NCI-H226 (cell line): ENCODE measurements around the gene NCS1.

Experiments used
- DNase-seq: peaks from one replicate; pipeline ENCODE4 v3.0.0-alpha.2; 2015

Gene NCS1

DNA sequence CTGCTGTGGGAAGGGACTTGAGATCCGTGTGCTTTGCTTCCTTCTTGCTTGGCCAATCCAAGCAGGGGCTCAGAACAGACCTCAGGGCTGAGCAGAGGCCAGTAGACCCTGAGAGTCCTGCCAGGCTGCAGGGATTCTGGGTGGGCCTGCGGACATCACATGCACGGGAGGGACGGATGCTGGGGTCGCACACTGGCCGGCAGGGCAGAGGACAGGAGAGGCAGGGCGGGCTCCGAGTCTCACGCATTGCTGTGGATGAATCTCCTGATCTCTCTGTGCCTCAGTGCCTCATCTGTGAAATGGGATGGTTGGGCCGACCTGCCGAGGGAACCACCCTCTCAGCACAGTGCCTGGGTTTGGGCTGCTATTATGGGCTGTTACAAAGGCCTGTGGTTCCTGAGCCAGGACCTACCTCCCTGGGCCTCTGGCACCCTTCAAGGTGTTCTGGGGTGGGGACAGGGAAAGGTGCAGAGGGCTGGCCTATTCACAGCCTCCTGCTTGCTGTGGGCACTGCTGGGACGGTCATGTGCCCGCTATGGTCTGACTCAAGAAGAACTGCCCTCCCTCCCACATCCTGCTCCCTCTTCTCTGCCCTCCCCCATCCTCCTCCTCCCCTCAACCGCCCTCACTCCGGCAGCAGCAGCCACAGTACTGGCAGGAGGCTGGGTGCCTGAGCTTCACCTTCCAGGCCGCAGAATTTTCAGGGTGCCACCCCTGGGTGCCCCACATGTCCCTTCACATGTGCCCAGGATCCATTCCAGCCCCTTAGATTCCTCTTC lies 43.3 kb downstream of the NCS1 start:
- peak; percentile 78 for DNase-seq

DNA sequence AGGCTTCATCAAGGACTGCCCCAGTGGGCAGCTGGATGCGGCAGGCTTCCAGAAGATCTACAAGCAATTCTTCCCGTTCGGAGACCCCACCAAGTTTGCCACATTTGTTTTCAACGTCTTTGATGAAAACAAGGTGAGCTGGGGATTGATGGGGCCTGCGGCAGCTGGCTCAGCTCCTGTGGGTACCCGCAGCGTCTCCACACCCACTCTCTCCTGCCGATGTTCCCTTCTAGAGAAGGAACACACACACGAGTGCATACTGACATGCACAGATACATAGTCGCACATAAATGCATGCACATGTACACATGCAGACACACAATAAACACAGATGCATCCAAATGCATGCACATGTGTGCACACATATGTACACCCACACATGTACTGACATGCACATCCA lies 45.6 kb downstream of the NCS1 start:
- DNase-seq = no peak

DNA sequence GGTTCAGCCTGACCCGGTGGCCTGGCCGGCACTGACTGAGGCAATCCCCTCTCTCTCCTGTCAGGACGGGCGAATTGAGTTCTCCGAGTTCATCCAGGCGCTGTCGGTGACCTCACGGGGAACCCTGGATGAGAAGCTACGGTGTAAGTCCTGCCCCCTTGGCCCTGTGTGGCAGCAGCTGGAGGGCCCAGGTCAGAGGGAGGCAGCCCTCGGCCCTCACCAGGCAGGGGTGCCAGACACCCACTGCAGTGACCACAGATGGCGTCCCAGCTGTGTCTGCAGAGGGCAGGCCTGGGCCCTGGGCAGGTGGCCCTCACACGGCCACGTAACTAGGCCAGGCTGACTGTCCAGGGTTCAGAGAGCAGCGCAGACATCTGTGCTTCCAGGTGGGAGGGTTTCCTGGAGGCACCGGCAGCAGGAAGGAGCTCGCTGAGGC lies 47.5 kb downstream of the NCS1 start:
- DNase-seq = no peak

DNA sequence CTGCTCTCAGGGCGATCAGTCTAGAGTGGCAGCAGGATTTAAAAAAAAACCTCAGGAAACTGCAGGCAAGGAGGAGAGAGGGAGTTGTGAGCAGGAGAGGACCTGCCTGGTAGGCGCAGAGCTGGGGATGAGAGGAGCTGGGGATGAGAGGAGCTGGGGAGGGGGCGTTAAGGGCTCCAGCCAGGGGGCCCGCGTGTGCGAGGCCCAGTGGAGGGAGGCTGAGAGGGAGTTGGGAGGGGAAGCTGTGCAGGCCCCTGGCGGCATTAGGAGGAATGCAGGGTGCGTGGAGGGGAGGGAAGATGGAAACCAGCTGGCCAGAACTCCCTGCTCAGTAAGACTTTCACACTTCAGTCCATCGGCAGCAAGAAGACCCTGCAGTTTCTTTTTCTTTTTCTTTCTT lies 48.1 kb downstream of the NCS1 start:
- no peak for DNase-seq

DNA sequence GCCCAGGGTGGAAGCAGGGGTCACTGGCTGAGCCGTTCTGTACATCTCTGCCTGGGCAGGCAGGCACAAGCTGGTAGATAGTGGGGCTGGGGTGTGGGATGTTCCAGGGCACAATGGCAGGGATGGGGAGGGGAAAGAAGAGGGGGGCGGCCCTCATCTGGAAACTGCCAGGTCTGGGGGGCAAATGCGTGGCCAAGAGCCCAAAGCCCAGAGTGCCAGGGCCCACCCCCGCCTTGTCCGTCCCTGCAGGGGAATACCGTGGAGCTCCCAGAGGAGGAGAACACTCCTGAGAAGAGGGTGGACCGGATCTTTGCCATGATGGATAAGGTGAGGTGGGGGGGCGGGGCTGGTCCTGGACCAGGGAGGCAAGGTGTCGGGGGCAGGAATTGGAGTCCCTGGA lies 50.6 kb downstream of the NCS1 start:
- no peak for DNase-seq

- no peak for DNase-seq
These were observed 52.9 kb downstream of the NCS1 start for GRCh38 chr9:130225071-130225470.

GRCh38 chr9:130225586-130225985 lies 53.4 kb downstream of the NCS1 start:
- DNase-seq = no peak

DNA sequence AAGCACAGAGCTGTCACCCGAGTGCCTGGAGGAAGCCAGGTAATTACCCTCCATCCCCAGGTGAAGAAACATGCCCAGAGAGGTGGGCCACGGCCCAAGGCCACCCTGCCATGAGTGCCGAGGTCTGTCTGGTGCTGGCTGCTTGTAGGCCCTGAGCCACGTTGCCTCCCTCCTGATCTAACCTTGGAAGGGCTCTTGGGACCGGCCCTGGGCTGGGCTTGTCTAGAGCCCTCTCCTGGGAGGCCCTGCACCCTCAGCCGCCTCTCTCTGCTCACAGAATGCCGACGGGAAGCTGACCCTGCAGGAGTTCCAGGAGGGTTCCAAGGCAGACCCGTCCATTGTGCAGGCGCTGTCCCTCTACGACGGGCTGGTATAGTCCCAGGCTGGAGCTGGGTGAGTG lies 53.9 kb downstream of the NCS1 start:
- DNase-seq = no peak

DNA sequence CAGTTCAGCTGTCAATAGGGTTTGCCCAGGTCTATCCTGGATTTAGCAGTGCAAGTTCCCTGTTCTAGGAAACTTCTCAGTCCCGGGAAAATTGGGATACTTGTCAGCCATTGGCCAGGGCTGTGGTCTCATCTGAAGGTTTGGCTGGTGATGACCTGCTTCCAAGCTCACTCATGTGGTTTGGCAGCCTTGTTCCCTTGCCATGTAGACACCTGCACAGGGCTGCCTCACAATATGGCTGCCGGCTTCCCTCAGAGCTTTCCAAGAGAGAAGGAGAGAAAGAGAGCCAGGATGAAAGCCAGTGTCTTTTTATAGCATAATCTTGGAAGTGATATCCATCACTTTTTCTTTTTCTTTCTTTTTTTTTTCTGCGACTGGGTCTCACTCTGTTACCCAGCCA lies 55.6 kb downstream of the NCS1 start:
- no peak for DNase-seq

DNA sequence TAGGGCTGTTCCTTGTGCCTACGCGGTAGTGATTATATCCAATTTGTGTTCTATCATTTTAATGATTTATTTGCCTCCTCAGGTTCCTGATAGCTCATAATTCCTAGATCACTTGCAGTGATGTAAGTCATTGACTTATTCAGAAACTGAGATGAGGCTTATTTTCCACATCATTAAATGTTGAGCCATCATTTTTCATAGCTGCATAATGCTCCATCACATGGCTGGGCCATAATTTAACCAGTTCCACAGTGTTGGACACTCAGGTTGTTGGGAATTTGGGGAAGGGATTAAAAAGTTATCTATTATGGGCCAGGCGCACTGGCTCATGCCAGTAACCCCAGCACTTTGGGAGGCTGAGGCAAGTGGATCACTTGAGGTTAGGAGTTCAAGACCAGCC lies 57.6 kb downstream of the NCS1 start:
- DNase-seq = no peak

GRCh38 chr9:130230631-130231030 lies 58.4 kb downstream of the NCS1 start:
- DNase-seq = no peak

DNA sequence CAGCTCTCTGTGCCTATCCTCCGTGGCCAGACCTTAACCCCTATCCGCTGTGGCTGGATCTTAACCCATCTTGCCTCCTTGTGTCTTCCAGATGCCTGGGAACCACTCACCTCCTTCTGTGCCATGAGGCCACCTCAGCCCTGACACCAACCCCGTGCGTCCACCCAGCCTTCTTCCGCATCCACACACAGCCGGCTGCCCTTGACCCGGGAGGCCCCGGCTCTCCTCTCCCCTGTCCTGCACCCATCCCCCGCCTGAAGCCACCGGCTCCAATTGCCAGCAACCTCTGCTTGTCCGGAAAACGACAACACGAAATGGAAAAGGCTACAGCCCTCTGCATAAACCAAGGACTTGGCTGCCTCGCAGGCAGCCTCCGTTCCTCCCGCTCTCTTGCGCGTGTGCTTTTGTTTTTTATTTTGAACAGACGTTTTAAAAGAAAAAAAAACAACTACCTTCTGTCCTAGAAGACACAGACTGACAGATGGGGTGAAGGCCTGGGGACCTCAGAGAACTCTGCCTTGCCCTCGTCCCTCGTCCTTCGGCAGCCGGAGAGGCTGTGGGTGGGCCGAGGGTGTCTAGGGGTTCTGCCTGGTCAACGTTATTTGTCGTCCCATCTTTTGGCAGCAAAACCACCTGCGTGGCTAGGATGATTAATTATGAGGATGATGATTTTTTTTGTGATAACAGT lies 60.8 kb downstream of the NCS1 start:
- no peak for DNase-seq

DNA sequence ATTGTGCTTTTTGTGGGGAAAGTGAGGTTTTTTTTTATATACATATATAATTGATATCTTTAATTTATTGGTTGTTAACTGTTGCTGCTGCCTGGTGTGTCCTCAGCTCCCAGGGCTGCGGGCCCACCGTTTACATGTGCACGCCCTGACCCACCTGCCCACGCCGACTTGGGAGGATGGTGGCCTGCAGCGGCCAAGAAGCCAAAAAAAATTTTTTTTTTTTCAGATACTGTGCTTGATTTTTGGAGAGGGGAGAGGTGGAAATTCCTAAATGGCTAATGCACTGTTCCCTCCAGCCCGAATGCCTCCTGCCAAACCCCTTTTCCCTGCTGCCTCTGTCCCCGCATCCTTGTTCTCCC lies 61.4 kb downstream of the NCS1 start:
- no peak for DNase-seq

- DNase-seq = no peak
These were observed 62.4 kb downstream of the NCS1 start for GRCh38 chr9:130234340-130235260.

- peak; percentile 15 for DNase-seq
These were observed 63.6 kb downstream of the NCS1 start for GRCh38 chr9:130235558-130236435.

GRCh38 chr9:130236436-130236985 lies 64.3 kb downstream of the NCS1 start:
- no peak for DNase-seq

DNA sequence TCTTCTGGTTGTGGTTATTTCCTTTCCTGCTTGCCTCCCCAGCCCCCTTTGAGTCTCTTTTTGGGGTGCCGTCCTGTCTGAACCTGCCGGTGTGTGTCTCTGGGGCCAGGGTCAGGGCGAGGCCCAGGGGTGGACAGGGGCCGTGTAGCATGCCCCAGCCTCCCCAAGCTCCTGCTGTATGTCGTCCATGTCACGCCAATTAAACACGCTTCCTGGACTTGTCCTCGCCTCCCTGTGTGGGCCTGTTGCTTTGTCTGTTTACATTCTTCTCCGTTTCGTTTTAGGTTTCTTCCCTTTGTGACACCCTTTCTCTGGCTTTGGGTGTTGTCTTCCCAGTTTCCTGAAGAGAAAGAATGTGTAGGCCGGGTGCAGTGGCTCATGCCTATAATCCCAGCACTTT lies 64.9 kb downstream of the NCS1 start:
- DNase-seq = no peak

DNA sequence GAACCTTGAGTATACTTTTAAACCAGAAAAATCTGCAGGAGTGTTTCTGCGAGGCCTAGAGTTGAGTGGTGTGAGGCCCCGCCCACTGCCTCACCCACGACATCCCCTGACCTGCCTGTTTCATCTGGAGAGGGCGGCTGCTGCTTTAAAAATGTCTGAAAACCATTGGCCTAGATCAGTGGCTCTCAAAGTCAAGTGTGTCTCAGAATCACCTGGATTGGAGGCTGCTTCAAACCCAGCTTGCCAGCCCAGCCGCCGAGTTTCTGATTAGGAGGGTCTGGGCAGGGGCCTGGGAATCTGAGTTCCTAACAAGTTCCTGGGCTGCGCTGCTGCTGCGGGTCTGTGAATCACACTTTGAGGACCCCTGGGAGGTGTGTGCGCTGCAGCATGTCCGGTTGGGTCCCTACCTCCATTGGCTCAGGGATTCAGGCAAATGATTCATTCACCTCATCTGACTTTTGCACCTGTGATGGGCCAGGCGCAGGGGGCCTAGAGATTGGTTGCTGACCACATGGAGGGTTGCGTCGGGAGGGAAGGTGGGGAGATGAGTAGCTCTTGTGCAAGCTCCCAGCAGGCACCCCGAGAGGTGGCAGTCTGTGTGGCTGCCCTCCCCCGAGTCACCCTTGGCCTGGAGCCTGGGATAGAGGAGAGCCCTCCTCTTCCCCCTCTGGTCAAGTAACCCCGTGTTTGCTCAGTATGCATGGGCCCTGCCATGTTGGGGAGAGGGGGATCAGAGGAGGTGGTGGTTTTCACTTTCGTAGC lies 65.7 kb downstream of the NCS1 start:
- DNase-seq = no peak

DNA sequence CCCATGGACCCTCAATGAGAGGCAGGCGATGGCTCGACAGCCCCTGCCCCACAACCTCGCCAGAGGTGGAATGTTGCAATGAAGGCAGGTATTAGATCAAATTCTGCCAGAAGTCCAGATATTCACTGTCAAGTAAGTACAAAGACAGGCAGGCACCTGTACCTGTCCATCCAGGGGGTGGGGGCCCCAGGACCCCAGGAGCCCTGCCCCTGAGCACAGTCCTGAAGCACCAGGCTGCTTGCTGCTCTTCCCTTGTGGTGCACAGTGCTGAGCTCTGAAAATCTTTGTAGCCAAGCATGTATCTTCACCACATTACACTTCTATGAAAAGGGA lies 67.1 kb downstream of the NCS1 start:
- no peak for DNase-seq

- DNase-seq = no peak
These were observed 67.6 kb downstream of the NCS1 start for GRCh38 chr9:130239741-130240241.
